Activated CD4-positive, alpha-beta T cell treated with anti-CD3 and anti-CD28 coated beads for 4 hours (primary cell): ENCODE data around the gene PNPLA5.

Experiments
- DNase-seq, 2 donors: peaks; one replicate each; pipeline ENCODE4 v3.0.0-alpha.2; 2020

PNPLA5 gene

GRCh38 chr22:43853328-43853931 lies 38.4 kb downstream of the PNPLA5 start:
- no peak for DNase-seq

- DNase-seq = no peak
These were observed 39.1 kb downstream of the PNPLA5 start for GRCh38 chr22:43852573-43853327.

GRCh38 chr22:43851979-43852307 lies 39.9 kb downstream of the PNPLA5 start:
- DNase-seq = no peak

GRCh38 chr22:43851058-43851978 lies 40.5 kb downstream of the PNPLA5 start:
- no peak for DNase-seq

- no peak for DNase-seq
These were observed 41.3 kb downstream of the PNPLA5 start for GRCh38 chr22:43850529-43850928.

GRCh38 chr22:43849731-43850130 lies 42.1 kb downstream of the PNPLA5 start:
- DNase-seq = no peak

GRCh38 chr22:43848366-43849171 lies 43.2 kb downstream of the PNPLA5 start:
- no peak for DNase-seq

GRCh38 chr22:43847376-43848289 lies 44.2 kb downstream of the PNPLA5 start:
- DNase-seq = no peak

GRCh38 chr22:43846966-43847365 lies 44.8 kb downstream of the PNPLA5 start:
- no peak for DNase-seq

GRCh38 chr22:43845981-43846380 lies 45.8 kb downstream of the PNPLA5 start:
- no peak for DNase-seq

GRCh38 chr22:43844560-43845545 lies 47.0 kb downstream of the PNPLA5 start:
- no peak for DNase-seq

GRCh38 chr22:43843783-43844530 lies 47.9 kb downstream of the PNPLA5 start:
- no peak for DNase-seq

GRCh38 chr22:43841742-43842141 lies 50.1 kb downstream of the PNPLA5 start:
- DNase-seq = no peak

GRCh38 chr22:43840851-43841250 lies 51.0 kb downstream of the PNPLA5 start:
- DNase-seq = no peak

GRCh38 chr22:43840431-43840830 lies 51.4 kb downstream of the PNPLA5 start:
- no peak for DNase-seq

- DNase-seq = no peak
These were observed 52.0 kb downstream of the PNPLA5 start for GRCh38 chr22:43839781-43840180.

- no peak for DNase-seq
These were observed 53.1 kb downstream of the PNPLA5 start for GRCh38 chr22:43838571-43839307.

- DNase-seq = no peak
These were observed 53.7 kb downstream of the PNPLA5 start for GRCh38 chr22:43838161-43838560.

GRCh38 chr22:43837666-43838065 lies 54.1 kb downstream of the PNPLA5 start:
- no peak for DNase-seq
